ENCODE data around the gene CDKN2B-AS1.
"Not testable (repeated sequence)": the region's sequence is repeated elsewhere in the genome, so short reads cannot be mapped to it uniquely, and the experiment has no call there.

The CDKN2B-AS1 gene

DNA sequence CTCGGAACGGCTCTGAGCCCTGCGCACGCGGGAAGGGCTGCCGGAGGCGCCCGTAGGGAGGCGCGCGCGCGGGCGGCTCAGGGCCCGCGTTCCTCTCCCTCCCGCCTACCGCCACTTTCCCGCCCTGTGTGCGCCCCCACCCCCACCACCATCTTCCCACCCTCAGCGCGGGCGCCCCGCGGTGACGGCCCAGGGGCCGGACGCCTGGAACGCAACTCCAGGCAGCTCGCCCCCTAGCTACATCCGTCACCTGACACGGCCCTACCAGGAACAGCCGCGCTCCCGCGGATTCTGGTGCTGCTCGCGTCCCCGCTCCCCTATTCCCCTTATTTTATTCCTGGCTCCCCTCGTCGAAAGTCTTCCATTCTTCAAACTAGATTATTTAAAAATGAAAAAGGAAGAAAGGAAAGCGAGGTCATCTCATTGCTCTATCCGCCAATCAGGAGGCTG is at the start of gene CDKN2B-AS1:
CDKN2B-AS1 (plus strand) TSS at position 236 of the 450 bp plus-strand sequence.
- Histone ChIP-seq H3K9me3 (ENCODE audit: control insufficient read depth, insufficient read depth, low read length) (no peaks in the 10 kb centered on the region), H3K27ac (ENCODE audit: low read length) (no peak within 1 kb of the TSS), H3K4me1 (ENCODE audit: control insufficient read depth, insufficient read depth, low read length) (no peaks in the 10 kb centered on the region; the same call in 1 of the 2 replicates), H3K4me3 (ENCODE audit: low read length) (peak within 1 kb of the TSS; percentile 56; the same call in 1 of the 2 replicates), H3K36me3 (ENCODE audit: control insufficient read depth, insufficient read depth, low read length) (no peaks in the 10 kb centered on the region), H3K27me3 (ENCODE audit: control insufficient read depth, insufficient read depth, low read length) (peaks cover 40% of the 10 kb centered on the region)
- no CpG with 5 or more reads among the region's 43 CpGs for WGBS (ENCODE audit: insufficient coverage, insufficient read length)
- DNase-seq (ENCODE audit: low read depth, low spot score), result no peak

DNA sequence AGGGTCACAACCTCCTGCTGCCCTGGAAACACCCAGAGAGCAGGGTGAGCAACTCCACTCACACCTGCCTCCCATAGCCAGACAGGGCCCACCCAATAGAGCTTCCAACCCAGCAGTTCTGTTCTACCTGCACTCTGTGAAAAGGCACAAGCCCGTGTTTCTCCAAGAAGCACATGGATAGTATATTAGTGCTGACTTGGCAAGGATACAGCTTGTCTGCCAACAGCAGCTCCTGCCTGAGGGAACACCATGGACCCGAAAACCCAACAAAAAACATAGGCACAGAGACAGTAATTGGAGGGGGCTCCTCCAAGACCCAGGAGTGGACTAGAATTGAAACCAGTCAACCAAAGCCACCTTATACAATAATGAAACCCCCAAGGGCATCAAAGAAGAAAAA is 49.0 kb upstream of the CDKN2B-AS1 start:
- WGBS (ENCODE audit: insufficient coverage, insufficient read length), result no CpG with 5 or more reads among the region's 2 CpGs
- no peak overlapping the region for H3K4me3 ChIP-seq (ENCODE audit: low read length)
- H3K9me3 ChIP-seq (ENCODE audit: control insufficient read depth, insufficient read depth, low read length), result no peaks in the 10 kb centered on the region
- no peak for DNase-seq (ENCODE audit: low read depth, low spot score)
- H3K4me1 ChIP-seq (ENCODE audit: control insufficient read depth, insufficient read depth, low read length), result no peaks in the 10 kb centered on the region
- H3K27ac ChIP-seq (ENCODE audit: low read length), result no peak overlapping the region
- no peaks in the 10 kb centered on the region for H3K27me3 ChIP-seq (ENCODE audit: control insufficient read depth, insufficient read depth, low read length)
- H3K36me3 ChIP-seq (ENCODE audit: control insufficient read depth, insufficient read depth, low read length), result no peaks in the 10 kb centered on the region

DNA sequence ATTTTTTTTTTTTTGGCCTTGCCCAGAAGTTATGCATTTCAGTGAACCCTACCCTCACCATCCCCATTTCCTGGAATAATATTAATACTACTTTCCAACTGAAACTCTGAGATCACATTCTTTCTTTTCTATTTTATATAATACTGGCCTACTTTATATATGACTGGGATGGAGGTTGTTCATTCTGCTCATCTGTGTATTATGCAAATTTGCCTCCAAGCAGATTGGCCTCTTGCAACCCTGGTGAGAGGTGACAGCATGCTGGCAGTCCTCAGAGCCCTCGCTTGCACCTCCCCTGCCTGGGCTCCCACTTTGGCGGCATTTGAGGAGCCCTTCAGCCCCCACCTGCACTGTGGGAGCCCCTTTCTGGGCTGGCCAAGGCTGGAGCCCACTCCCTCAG is 35.8 kb upstream of the CDKN2B-AS1 start:
- DNase-seq (ENCODE audit: low read depth, low spot score), result no peak
- no peaks in the 10 kb centered on the region for H3K36me3 ChIP-seq (ENCODE audit: control insufficient read depth, insufficient read depth, low read length)
- H3K9me3 ChIP-seq (ENCODE audit: control insufficient read depth, insufficient read depth, low read length), result no peaks in the 10 kb centered on the region
- H3K27me3 ChIP-seq (ENCODE audit: control insufficient read depth, insufficient read depth, low read length), result no peaks in the 10 kb centered on the region
- WGBS (ENCODE audit: insufficient coverage, insufficient read length), result no CpG with 5 or more reads among the region's 2 CpGs
- no peak overlapping the region for H3K27ac ChIP-seq (ENCODE audit: low read length)
- H3K4me1 ChIP-seq (ENCODE audit: control insufficient read depth, insufficient read depth, low read length), result no peaks in the 10 kb centered on the region
- H3K4me3 ChIP-seq (ENCODE audit: low read length), result no peak overlapping the region

DNA sequence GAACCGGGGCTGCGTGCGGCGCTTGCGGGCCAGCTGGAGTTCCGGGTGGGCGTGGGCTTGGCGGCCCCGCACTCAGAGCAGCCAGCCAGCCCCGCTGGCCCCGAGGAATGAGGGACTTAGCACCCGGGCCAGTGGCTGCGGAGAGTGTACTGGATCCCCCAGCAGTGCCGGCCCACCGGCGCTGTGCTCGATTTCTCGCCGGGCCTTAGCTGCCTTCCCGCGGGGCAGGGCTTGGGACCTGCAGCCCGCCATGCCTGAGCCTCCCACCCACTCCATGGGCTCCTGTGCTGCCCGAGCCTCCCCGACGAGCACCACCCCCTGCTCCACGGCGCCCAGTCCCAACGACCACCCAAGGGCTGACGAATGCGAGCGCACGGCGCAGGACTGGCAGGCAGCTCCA is 35.3 kb upstream of the CDKN2B-AS1 start:
- not testable (repeated sequence) for DNase-seq (ENCODE audit: low read depth, low spot score); H3K27me3 ChIP-seq (ENCODE audit: control insufficient read depth, insufficient read depth, low read length); H3K4me1 ChIP-seq (ENCODE audit: control insufficient read depth, insufficient read depth, low read length); H3K9me3 ChIP-seq (ENCODE audit: control insufficient read depth, insufficient read depth, low read length); H3K4me3 ChIP-seq (ENCODE audit: low read length); H3K27ac ChIP-seq (ENCODE audit: low read length); H3K36me3 ChIP-seq (ENCODE audit: control insufficient read depth, insufficient read depth, low read length)
- no CpG with 5 or more reads among the region's 33 CpGs for WGBS (ENCODE audit: insufficient coverage, insufficient read length)

DNA sequence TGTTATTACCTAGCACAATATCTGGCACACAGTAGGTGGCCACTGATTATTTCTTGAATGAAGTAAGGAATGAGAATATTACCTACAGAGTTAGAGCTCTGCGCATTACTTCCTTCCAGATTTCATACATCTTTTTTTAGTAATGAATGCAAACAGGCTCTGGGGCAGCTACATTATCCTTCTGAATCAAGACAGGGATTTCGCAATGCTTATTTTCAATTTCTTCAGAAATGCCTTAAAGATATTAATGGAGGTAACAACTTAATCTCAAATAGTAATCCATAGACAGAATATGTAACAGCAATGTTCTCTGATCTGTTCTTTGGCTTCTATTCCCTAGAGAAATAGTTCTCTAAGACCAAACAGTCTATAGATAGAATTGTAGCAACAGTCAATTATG is 33.0 kb upstream of the CDKN2B-AS1 start:
- Histone ChIP-seq H3K4me1 (ENCODE audit: control insufficient read depth, insufficient read depth, low read length) (no peaks in the 10 kb centered on the region), H3K27me3 (ENCODE audit: control insufficient read depth, insufficient read depth, low read length) (peaks cover 23% of the 10 kb centered on the region), H3K9me3 (ENCODE audit: control insufficient read depth, insufficient read depth, low read length) (no peaks in the 10 kb centered on the region), H3K4me3 (ENCODE audit: low read length) (no peak overlapping the region), H3K36me3 (ENCODE audit: control insufficient read depth, insufficient read depth, low read length) (no peaks in the 10 kb centered on the region), H3K27ac (ENCODE audit: low read length) (no peak overlapping the region)
- no peak for DNase-seq (ENCODE audit: low read depth, low spot score)
- WGBS (ENCODE audit: insufficient coverage, insufficient read length), result no CpG with 5 or more reads among the region's 2 CpGs

DNA sequence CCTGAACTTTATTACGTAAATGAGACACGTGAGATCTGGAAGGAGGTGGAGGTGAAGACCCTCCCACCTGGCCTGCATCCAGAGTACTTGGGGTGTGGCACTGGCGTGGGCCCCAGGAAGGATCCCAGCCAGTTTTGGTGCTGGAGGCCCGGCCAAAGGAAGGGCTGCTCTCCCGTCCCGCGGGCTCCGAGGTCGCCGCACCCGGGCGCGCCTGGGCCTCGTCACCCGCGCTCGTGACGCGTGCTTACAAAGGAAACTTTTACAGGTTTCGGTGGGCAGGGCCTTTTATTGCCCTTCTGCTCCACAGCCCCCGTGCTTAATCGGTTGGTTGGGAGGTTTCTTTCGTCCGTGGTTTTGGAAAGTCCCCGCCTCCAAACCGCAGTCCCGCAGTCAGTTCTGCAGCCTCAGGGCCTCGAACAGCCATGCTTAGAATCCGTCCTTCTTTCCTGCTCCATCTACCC is 29.6 kb upstream of the CDKN2B-AS1 start:
- Histone ChIP-seq H3K4me1 (ENCODE audit: control insufficient read depth, insufficient read depth, low read length) (peaks cover 3% of the 10 kb centered on the region; the same call in 1 of the 2 replicates), H3K27me3 (ENCODE audit: control insufficient read depth, insufficient read depth, low read length) (peaks cover 57% of the 10 kb centered on the region), H3K9me3 (ENCODE audit: control insufficient read depth, insufficient read depth, low read length) (no peaks in the 10 kb centered on the region), H3K36me3 (ENCODE audit: control insufficient read depth, insufficient read depth, low read length) (no peaks in the 10 kb centered on the region), H3K4me3 (ENCODE audit: low read length) (no peak overlapping the region; the same call in 1 of the 2 replicates), H3K27ac (ENCODE audit: low read length) (no peak overlapping the region)
- no CpG with 5 or more reads among the region's 29 CpGs for WGBS (ENCODE audit: insufficient coverage, insufficient read length)
- DNase-seq (ENCODE audit: low read depth, low spot score), result no peak

DNA sequence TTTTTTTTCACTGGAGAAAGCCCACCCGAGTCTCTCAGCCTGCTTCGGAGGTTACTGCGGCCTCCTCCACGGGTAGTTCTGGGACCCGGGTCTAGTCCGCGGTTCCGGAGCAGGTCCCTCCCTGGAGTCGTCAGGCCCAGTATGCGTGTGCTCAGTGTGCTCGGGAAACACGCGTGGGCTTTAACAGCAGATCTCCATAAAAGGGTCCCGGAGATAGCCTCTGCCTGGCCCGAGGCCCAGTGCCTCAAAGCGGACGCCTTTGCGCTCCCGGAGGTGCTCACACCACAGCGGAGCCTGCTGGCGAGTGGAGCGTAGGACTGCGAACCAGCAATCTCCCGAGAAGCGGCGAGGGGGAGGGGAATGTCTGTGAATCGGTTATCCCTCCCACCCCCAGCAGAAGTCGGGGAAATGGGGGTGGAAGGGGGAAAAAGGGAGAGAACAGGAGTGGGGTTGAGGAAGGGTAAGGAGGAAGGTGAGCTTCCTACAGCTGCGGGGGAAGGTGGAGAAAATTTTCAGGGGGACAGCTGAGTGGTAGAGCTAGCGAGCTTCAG is 29.1 kb upstream of the CDKN2B-AS1 start:
- Histone ChIP-seq H3K36me3 (ENCODE audit: control insufficient read depth, insufficient read depth, low read length) (no peaks in the 10 kb centered on the region), H3K4me3 (ENCODE audit: low read length) (no peak overlapping the region; the same call in 1 of the 2 replicates), H3K27ac (ENCODE audit: low read length) (no peak overlapping the region), H3K4me1 (ENCODE audit: control insufficient read depth, insufficient read depth, low read length) (peaks cover 3% of the 10 kb centered on the region; the same call in 1 of the 2 replicates), H3K9me3 (ENCODE audit: control insufficient read depth, insufficient read depth, low read length) (no peaks in the 10 kb centered on the region), H3K27me3 (ENCODE audit: control insufficient read depth, insufficient read depth, low read length) (peaks cover 62% of the 10 kb centered on the region)
- no CpG with 5 or more reads among the region's 30 CpGs for WGBS (ENCODE audit: insufficient coverage, insufficient read length)
- no peak for DNase-seq (ENCODE audit: low read depth, low spot score)

DNA sequence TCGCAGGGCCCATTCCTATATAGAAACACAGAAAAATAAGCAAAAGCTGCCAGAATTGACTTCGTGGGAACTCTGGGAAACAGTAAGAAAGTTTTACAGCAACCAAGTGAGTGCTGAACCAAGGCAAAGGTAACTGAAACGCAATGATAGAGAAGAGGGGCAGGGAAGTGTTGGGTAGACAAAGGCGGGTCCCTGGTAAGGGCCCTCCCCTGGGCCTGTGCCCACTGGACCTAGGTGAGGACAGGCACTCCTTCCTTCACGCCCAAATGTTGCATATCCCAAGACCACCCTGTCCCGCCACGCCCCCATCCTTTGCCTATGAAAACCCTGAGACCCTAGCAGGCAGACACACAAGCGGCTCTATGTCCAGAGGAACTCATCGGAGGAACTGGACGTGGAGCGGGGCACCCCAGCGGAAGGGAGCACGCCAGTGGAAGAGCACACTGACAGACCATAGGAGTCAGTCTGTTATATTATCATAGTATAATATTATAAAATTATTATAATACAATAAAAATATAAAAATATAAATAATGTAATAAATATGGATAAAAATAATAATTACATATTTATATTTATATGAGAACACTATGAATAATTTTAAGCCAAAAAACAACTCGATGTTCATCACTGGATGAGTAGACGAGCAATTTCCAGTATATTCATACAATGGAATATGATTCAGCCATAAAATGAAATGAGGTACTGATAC is 28.3 kb upstream of the CDKN2B-AS1 start:
- no peak for DNase-seq (ENCODE audit: low read depth, low spot score)
- Histone ChIP-seq H3K4me1 (ENCODE audit: control insufficient read depth, insufficient read depth, low read length) (peaks cover 5% of the 10 kb centered on the region; the same call in 1 of the 2 replicates), H3K27ac (ENCODE audit: low read length) (no peak overlapping the region), H3K36me3 (ENCODE audit: control insufficient read depth, insufficient read depth, low read length) (no peaks in the 10 kb centered on the region), H3K27me3 (ENCODE audit: control insufficient read depth, insufficient read depth, low read length) (peaks cover 70% of the 10 kb centered on the region), H3K9me3 (ENCODE audit: control insufficient read depth, insufficient read depth, low read length) (no peaks in the 10 kb centered on the region), H3K4me3 (ENCODE audit: low read length) (no peak overlapping the region)
- no CpG with 5 or more reads among the region's 15 CpGs for WGBS (ENCODE audit: insufficient coverage, insufficient read length)

DNA sequence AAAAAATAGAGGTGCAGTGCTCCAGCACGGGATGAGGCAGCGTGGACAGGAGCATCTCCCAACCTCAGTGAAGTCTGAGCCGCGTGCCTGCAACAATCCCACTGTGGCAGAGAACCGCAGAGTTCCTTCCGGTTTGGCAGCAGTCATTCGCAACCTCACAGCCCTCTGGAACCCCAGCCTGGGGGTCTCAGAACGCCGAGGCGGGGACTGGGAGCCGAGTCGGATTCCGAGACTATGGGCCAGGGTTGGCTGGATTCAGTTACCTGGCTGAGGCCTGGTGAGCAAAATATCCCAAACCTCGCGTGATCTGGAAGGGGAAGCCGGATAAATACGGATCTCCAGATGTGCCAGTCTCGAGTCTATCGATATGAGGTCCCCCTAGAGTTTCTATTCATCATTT is 27.4 kb upstream of the CDKN2B-AS1 start:
- H3K27ac ChIP-seq (ENCODE audit: low read length), result no peak overlapping the region
- no peaks in the 10 kb centered on the region for H3K36me3 ChIP-seq (ENCODE audit: control insufficient read depth, insufficient read depth, low read length)
- WGBS (ENCODE audit: insufficient coverage, insufficient read length), result no CpG with 5 or more reads among the region's 19 CpGs
- H3K27me3 ChIP-seq (ENCODE audit: control insufficient read depth, insufficient read depth, low read length), result peaks cover 75% of the 10 kb centered on the region
- no peak overlapping the region for H3K4me3 ChIP-seq (ENCODE audit: low read length)
- H3K9me3 ChIP-seq (ENCODE audit: control insufficient read depth, insufficient read depth, low read length), result no peaks in the 10 kb centered on the region
- H3K4me1 ChIP-seq (ENCODE audit: control insufficient read depth, insufficient read depth, low read length), result peaks cover 5% of the 10 kb centered on the region; the same call in 1 of the 2 replicates
- no peak for DNase-seq (ENCODE audit: low read depth, low spot score)

DNA sequence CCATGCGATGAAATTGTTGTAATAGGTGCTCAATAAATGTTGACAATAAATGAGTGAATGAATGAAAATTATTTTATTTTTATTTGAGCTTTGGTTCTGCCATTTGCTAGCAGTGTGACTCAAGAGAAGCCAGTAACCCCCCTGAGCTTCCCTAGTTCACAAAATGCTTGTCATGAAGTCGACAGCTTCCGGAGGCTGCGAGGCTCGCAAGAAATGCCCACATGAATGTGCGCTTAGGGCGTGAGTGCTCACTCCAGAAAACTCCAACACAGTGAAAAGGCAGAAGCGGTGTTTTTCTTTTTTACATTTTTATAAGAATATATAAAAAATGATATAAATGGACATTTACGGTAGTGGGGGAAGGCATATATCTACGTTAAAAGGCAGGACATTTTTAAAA is 26.9 kb upstream of the CDKN2B-AS1 start:
- WGBS (ENCODE audit: insufficient coverage, insufficient read length), result no CpG with 5 or more reads among the region's 10 CpGs
- DNase-seq (ENCODE audit: low read depth, low spot score), result no peak
- no peak overlapping the region for H3K4me3 ChIP-seq (ENCODE audit: low read length)
- no peak overlapping the region for H3K27ac ChIP-seq (ENCODE audit: low read length)
- H3K4me1 ChIP-seq (ENCODE audit: control insufficient read depth, insufficient read depth, low read length), result peaks cover 5% of the 10 kb centered on the region; the same call in 1 of the 2 replicates
- no peaks in the 10 kb centered on the region for H3K9me3 ChIP-seq (ENCODE audit: control insufficient read depth, insufficient read depth, low read length)
- H3K36me3 ChIP-seq (ENCODE audit: control insufficient read depth, insufficient read depth, low read length), result no peaks in the 10 kb centered on the region
- peaks cover 79% of the 10 kb centered on the region for H3K27me3 ChIP-seq (ENCODE audit: control insufficient read depth, insufficient read depth, low read length)

Measured in iPS DF 6.9 (cell line).